GM12865 (cell line): ENCODE measurements around the gene C17orf107.

Experiments used
- DNase-seq: peaks from one replicate; pipeline ENCODE4 v3.0.0; 2010; ENCODE audit warnings: low read depth
- H3K4me3 ChIP-seq: 2 replicates; pipeline ENCODE4 v1.5.1; 2011; ENCODE audit warnings: mild to moderate bottlenecking, low read depth, low read length, control low read depth
- TF ChIP-seq, protein P1 (sequence below): IDR thresholded peaks from 2 replicates; pipeline ENCODE4 v1.5.1; 2011; ENCODE audit warnings: low read length, control low read depth, low read depth, inconsistent platforms; ENCODE audit not compliant: insufficient read depth; ENCODE audit errors: missing control alignments

The C17orf107 gene

DNA sequence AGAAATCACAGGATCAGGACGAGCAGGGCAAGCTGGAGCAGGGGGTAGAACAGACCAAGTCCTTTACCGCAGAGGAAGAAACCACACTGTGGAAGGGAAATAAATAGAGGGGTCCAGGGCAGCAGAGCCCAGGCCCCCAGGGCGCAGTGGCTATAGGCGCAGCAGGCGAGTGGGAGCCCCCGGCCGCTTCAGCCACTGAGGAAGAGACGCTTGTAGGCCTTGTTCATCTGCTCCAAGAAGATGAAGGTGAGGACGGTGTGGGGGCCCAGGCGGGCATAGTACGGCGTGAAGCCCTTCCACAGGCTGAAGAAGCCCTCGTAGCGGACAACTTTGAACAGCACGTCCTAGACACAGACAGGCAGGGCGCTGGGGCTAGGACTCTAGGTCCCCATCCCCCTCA lies 38.2 kb downstream of the C17orf107 start:
- TF ChIP-seq, protein P1, sequence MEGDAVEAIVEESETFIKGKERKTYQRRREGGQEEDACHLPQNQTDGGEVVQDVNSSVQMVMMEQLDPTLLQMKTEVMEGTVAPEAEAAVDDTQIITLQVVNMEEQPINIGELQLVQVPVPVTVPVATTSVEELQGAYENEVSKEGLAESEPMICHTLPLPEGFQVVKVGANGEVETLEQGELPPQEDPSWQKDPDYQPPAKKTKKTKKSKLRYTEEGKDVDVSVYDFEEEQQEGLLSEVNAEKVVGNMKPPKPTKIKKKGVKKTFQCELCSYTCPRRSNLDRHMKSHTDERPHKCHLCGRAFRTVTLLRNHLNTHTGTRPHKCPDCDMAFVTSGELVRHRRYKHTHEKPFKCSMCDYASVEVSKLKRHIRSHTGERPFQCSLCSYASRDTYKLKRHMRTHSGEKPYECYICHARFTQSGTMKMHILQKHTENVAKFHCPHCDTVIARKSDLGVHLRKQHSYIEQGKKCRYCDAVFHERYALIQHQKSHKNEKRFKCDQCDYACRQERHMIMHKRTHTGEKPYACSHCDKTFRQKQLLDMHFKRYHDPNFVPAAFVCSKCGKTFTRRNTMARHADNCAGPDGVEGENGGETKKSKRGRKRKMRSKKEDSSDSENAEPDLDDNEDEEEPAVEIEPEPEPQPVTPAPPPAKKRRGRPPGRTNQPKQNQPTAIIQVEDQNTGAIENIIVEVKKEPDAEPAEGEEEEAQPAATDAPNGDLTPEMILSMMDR, result no peak
- DNase-seq, result no peak
- H3K4me3 ChIP-seq, result no peak overlapping the region

DNA sequence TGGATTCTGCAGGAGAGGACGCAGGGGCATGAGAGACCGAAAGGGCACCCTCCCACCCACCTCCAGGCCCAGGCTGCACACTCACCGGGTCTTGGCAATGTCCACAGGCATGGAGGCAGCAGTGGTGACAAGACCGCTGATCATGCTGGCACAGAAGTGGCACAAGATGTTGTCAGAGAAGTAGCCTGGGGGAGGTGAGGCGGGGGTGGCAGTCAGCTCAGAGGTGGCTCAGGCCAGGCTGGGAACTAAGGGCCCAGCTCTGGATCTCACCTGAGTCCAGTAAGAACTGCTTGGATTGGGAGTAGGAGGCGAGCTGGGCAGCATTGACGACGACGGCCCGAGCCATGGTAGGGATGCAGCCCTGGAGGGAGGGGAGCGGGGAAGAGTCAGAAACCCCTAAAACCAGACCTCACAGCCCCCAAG lies 38.7 kb downstream of the C17orf107 start:
- no peak overlapping the region for H3K4me3 ChIP-seq

DNA sequence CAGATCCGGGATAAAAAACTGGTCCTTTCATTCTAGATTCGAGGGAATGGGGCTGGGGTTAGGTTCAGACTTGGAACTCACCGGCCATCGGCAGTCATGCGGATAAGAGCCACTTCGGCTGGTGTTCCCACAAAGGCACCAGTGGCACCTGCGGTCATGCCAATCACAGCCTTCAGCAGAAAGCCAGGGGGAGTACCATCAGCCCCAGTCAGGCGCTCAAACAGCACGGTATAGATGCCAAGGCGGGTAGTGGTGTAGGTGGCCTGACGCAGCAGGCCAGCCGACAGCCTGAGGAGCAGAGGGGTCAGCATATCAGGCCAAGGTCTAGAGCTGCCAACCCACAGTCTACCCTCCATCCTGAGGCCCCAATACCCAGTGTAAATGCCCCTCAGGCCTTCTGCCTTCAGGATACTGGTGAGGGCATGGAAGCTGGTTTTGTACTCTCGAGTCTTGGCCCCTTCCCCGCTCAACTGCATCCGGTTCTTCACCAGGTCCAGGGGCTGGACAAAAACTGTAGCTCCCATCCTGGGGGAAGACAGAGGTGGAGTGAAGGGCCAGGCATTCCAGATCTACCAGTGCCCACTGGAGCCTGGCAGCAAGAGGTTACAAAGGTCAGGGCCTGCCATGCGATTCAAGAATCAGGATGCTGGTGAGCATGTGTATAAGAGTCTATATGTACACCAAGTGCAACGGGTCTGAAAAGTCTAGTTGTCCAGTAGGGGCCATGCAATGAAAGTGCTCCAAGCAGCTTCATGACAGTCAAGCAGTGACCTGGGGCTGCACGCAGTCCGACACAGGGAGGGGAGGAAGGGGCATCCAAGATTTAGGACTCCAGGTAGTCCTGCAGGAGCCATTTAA lies 39.6 kb downstream of the C17orf107 start:
- DNase-seq, result peak; percentile 50
- TF ChIP-seq, protein P1, result no peak
- peak overlapping the region; percentile 92 for H3K4me3 ChIP-seq

More for the DNA sequence above, 38.7 kb downstream of the C17orf107 start:
- no peak for DNase-seq
- TF ChIP-seq, protein P1, result no peak

DNA sequence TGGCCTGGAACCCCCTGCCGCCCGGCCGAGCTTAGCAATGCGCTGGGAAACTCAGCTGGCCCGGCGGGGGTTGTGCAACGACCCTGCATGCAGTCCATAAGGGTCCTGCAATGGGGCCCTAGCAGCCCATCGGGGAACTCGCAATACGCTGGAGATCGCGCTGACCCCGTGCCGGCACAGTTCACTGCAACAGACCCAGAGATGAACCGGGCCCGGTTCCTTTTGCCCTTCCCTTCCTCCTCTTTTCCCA lies 40.1 kb downstream of the C17orf107 start:
- DNase-seq, result no peak
- TF ChIP-seq, protein P1, result no peak
- H3K4me3 ChIP-seq, result peak overlapping the region; percentile 92

DNA sequence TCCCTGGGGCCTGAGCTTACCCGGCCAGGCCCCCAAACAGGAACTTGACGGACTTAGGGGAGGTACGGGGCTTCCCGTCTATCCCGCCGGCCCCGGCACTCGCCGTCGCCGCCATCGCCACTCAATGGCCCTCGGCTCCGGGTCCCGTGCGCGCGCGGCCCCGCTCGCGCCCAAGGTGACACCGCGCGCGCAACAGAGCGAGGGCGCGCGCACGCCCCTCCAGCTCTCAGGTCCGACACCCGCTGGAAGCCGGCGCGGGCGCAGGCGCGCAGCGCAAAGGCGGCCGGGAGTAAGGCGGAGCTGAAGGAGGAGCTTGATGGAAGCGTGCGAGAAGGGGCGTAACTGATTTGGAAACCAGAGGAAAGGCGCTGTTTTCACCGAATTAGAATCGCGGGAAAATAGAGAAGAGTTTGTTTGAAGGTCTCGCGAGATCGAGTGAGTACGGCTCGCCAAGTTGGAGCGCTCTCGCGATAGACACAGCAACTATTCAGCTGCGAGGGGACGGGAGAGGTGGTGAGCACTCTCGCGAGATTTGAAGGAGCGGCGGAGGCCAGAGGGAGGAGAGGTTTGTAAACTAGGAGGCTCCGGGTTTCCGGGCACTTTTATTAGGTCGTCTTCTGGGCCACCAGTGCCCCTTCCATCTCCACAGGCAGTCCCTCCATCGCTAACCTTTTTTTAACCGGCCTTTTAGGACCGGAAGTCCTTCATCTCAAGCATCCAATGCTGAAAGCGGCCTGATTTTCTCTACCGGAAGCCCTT lies 40.6 kb downstream of the C17orf107 start, which contains the start of the genes RNF167 and SLC25A11:
RNF167 (plus strand) TSS at position 473 of the 759 bp plus-strand sequence. CDS start 642 bp downstream, outside the sequence.
SLC25A11 (minus strand) TSS at position 251 of the 759 bp plus-strand sequence; CDS start at position 115, 136 bp downstream.
- peak within 1 kb of the TSS; percentile 97 for H3K4me3 ChIP-seq
- DNase-seq, result peak; percentile 100
- TF ChIP-seq, protein P1, result no peak

DNA sequence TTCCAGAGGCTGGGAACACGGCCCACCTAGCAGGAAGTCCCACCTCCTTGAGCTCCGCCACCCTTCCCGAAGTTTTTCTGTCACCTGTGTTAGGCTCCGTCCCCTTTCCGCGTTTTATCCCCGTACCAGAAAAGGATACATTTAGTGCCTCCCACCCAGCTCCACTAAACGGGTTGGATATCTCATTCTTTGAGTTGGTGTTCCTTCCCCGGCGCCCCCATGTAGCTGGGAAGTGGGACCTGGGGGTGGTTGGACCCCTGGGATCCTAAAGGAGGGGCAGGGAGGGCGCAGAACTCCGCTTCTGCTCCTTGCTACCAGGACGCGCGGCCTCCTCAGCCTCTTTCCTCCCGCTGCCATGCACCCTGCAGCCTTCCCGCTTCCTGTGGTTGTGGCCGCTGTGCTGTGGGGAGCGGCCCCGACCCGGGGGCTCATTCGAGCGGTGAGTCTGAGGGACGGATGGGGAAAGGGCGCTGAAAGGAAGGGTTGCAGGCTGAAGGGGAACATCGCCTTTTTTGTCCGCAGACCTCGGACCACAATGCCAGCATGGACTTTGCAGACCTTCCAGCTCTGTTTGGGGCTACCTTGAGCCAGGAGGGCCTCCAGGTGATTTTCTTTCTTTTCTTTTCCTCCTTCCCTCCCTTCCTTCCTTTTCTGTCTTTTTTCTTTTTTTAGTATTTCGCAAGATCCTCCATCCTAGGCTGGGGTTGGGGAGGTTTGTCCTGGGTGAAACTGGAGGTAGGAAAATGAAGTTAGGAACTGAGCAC lies 41.4 kb downstream of the C17orf107 start:
- peak overlapping the region; percentile 97 for H3K4me3 ChIP-seq

More for the DNA sequence above, 41.4 kb downstream of the C17orf107 start:
- TF ChIP-seq, protein P1, result no peak
- DNase-seq, result peak; percentile 67
